Measurements from ENCODE around the gene DOCK2. TPM values are rescaled to one million over a fixed set of nuclear protein-coding genes. Genes with fewer than 3 reads are reported as not detected.

Gene DOCK2
- total RNA-seq, 2 experiments from 2014 or later = 161 to 205 TPM

GRCh38 chr5:169785771-169786618 lies 148.9 kb downstream of the DOCK2 start:
- BruUV-seq (replicated peaks) = no TSS peak
- ChIA-PET POLR2A (interaction anchor here (1.2 kb wide), 1 partner anchor 8 kb away, joined by 3 read pairs; no protein-coding TSS in a partner anchor), CTCF (ENCODE audit: unreplicated experiment) (no interaction called here)
- Histone ChIP-seq H3K9me2 (ENCODE audit: insufficient read depth, low read length) (no peaks in the 10 kb centered on the region), H2AFZ (ENCODE audit: low read length) (no peak overlapping the region), H3K4me1 (ENCODE audit: insufficient read depth, low read length, poor library complexity, severe bottlenecking) (no peaks in the 10 kb centered on the region), H3K27ac (ENCODE audit: low read depth, low read length, poor library complexity, severe bottlenecking) (no peak overlapping the region), H3K9me3 (ENCODE audit: low read length) (no peaks in the 10 kb centered on the region), H3K36me3 (ENCODE audit: insufficient read depth, low read length) (peaks cover 46% of the 10 kb centered on the region), H4K20me1 (ENCODE audit: insufficient read depth, low read length) (no peaks in the 10 kb centered on the region), H3K79me2 (ENCODE audit: insufficient read depth, low read depth, low read length) (no peaks in the 10 kb centered on the region), H3K4me2 (ENCODE audit: low read length) (no peak overlapping the region), H3K4me3 (ENCODE audit: low read depth, low read length, poor library complexity, severe bottlenecking) (no peak overlapping the region)
- DNase-seq (ENCODE audit: low spot score) = no peak
- TF ChIP-seq EZH2phosphoT487 (IDR thresholded peaks at IDR 0.05; ENCODE audit: borderline replicate concordance, low read depth, low read length) = no peak
- TF ChIP-seq CTCF (conservative IDR thresholded peaks at IDR 0.05; ENCODE audit: low read length) = no peak
- intact Hi-C loops (cut with micrococcal nuclease; ENCODE audit: unreplicated experiment) = no loop called here

- no peak overlapping the region for H3K4me3 ChIP-seq (ENCODE audit: low read depth, low read length, poor library complexity, severe bottlenecking)
- no peak for TF ChIP-seq EZH2phosphoT487 (IDR thresholded peaks at IDR 0.05; ENCODE audit: borderline replicate concordance, low read depth, low read length)
- no peak for TF ChIP-seq CTCF (conservative IDR thresholded peaks at IDR 0.05; ENCODE audit: low read length)
- H3K9me3 ChIP-seq (ENCODE audit: low read length) = no peaks in the 10 kb centered on the region
- H4K20me1 ChIP-seq (ENCODE audit: insufficient read depth, low read length) = no peaks in the 10 kb centered on the region
- no peaks in the 10 kb centered on the region for H3K9me2 ChIP-seq (ENCODE audit: insufficient read depth, low read length)
- ChIA-PET CTCF (ENCODE audit: unreplicated experiment) (no interaction called here), POLR2A (interaction anchor here (0.6 to 0.9 kb wide), 3 partner anchors 10 to 16 kb away, joined by 3 read pairs; no protein-coding TSS in a partner anchor)
- BruUV-seq (replicated peaks) = no TSS peak
- H3K79me2 ChIP-seq (ENCODE audit: insufficient read depth, low read depth, low read length) = no peaks in the 10 kb centered on the region
- DNase-seq (ENCODE audit: low spot score) = no peak
- no peak overlapping the region for H2AFZ ChIP-seq (ENCODE audit: low read length)
- no peak overlapping the region for H3K4me2 ChIP-seq (ENCODE audit: low read length)
- no peaks in the 10 kb centered on the region for H3K4me1 ChIP-seq (ENCODE audit: insufficient read depth, low read length, poor library complexity, severe bottlenecking)
- intact Hi-C loops (cut with micrococcal nuclease; ENCODE audit: unreplicated experiment) = no loop called here
- peaks cover 43% of the 10 kb centered on the region for H3K36me3 ChIP-seq (ENCODE audit: insufficient read depth, low read length)
- H3K27ac ChIP-seq (ENCODE audit: low read depth, low read length, poor library complexity, severe bottlenecking) = no peak overlapping the region
Observed at GRCh38 chr5:169788168-169788567, 151.1 kb downstream of the DOCK2 start.

- H4K20me1 ChIP-seq (ENCODE audit: insufficient read depth, low read length) = no peaks in the 10 kb centered on the region
- DNase-seq (ENCODE audit: low spot score) = no peak
- H3K4me2 ChIP-seq (ENCODE audit: low read length) = no peak overlapping the region
- ChIA-PET CTCF (ENCODE audit: unreplicated experiment) (no interaction called here), POLR2A (interaction anchor here (1.4 kb wide), 1 partner anchor 10 kb away, joined by 4 read pairs; no protein-coding TSS in a partner anchor)
- no peak overlapping the region for H3K4me3 ChIP-seq (ENCODE audit: low read depth, low read length, poor library complexity, severe bottlenecking)
- H3K9me3 ChIP-seq (ENCODE audit: low read length) = no peaks in the 10 kb centered on the region
- no peaks in the 10 kb centered on the region for H3K9me2 ChIP-seq (ENCODE audit: insufficient read depth, low read length)
- H3K79me2 ChIP-seq (ENCODE audit: insufficient read depth, low read depth, low read length) = no peaks in the 10 kb centered on the region
- H3K4me1 ChIP-seq (ENCODE audit: insufficient read depth, low read length, poor library complexity, severe bottlenecking) = no peaks in the 10 kb centered on the region
- H3K36me3 ChIP-seq (ENCODE audit: insufficient read depth, low read length) = peaks cover 53% of the 10 kb centered on the region
- no peak overlapping the region for H2AFZ ChIP-seq (ENCODE audit: low read length)
- H3K27ac ChIP-seq (ENCODE audit: low read depth, low read length, poor library complexity, severe bottlenecking) = no peak overlapping the region
- TF ChIP-seq EZH2phosphoT487 (IDR thresholded peaks at IDR 0.05; ENCODE audit: borderline replicate concordance, low read depth, low read length) (no peak), CTCF (conservative IDR thresholded peaks at IDR 0.05; ENCODE audit: low read length) (no peak)
- intact Hi-C loops (cut with micrococcal nuclease; ENCODE audit: unreplicated experiment) = no loop called here
- BruUV-seq (replicated peaks) = no TSS peak
Observed at GRCh38 chr5:169789417-169789940, 152.4 kb downstream of the DOCK2 start.

Data from OCI-LY7 (cell line).